HG02943 (cell line): Measurements from ENCODE around the gene ATP10A.
"Not testable (repeated sequence)": the region's sequence is repeated elsewhere in the genome, so short reads cannot be mapped to it uniquely, and the experiment has no call there.

Experiments
- ATAC-seq: cut with Tn5 transposase; IDR thresholded peaks from one replicate; pipeline ENCODE4 v1.9.1; 2021; ENCODE audit warnings: mild to moderate bottlenecking, low read depth, moderate library complexity; ENCODE audit not compliant: unreplicated experiment

Gene ATP10A

GRCh38 chr15:25860885-25861866, 2.0 kb downstream of the ATP10A start:
- no peak for ATAC-seq

- ATAC-seq, result no peak
Observed at GRCh38 chr15:25859838-25860645, 3.1 kb downstream of the ATP10A start.

GRCh38 chr15:25858952-25859760, 4.0 kb downstream of the ATP10A start:
- ATAC-seq, result no peak

- ATAC-seq, result not testable (repeated sequence)
Observed at GRCh38 chr15:25856059-25856458, 7.1 kb downstream of the ATP10A start.

GRCh38 chr15:25852661-25853524, 10.2 kb downstream of the ATP10A start:
- ATAC-seq, result no peak

- ATAC-seq, result no peak
Observed at GRCh38 chr15:25852027-25852426, 11.1 kb downstream of the ATP10A start.

GRCh38 chr15:25850154-25851111, 12.7 kb downstream of the ATP10A start:
- no peak for ATAC-seq

- ATAC-seq, result no peak
Observed at GRCh38 chr15:25849157-25849921, 13.8 kb downstream of the ATP10A start.

- no peak for ATAC-seq
Observed at GRCh38 chr15:25848784-25849156, 14.4 kb downstream of the ATP10A start.

- no peak for ATAC-seq
Observed at GRCh38 chr15:25848325-25848724, 14.8 kb downstream of the ATP10A start.

GRCh38 chr15:25847051-25847450, 16.1 kb downstream of the ATP10A start:
- no peak for ATAC-seq

GRCh38 chr15:25846377-25846776, 16.8 kb downstream of the ATP10A start:
- ATAC-seq, result no peak

- no peak for ATAC-seq
Observed at GRCh38 chr15:25844981-25845680, 18.0 kb downstream of the ATP10A start.

- no peak for ATAC-seq
Observed at GRCh38 chr15:25844542-25844941, 18.6 kb downstream of the ATP10A start.

GRCh38 chr15:25844076-25844475, 19.1 kb downstream of the ATP10A start:
- no peak for ATAC-seq

- ATAC-seq, result no peak
Observed at GRCh38 chr15:25839638-25840156, 23.4 kb downstream of the ATP10A start.

GRCh38 chr15:25838871-25839195, 24.3 kb downstream of the ATP10A start:
- no peak for ATAC-seq
